Mucosa of gallbladder (tissue), 1 donor: ENCODE data around the gene INPP5F. TPM values are rescaled to one million over a fixed set of nuclear protein-coding genes. Genes with fewer than 3 reads are reported as not detected.
"Not testable (repeated sequence)": the region's sequence is repeated elsewhere in the genome, so short reads cannot be mapped to it uniquely, and the experiment has no call there.

ENCODE experiments used
- DNase-seq: peaks from one replicate; pipeline ENCODE4 v3.0.0-alpha.2; 2020; ENCODE audit warnings: low spot score
- total RNA-seq: library from RNA; stranded (reverse); gene quantifications from one replicate; pipeline ENCODE4 v1.2.1, GENCODE V29; 2021
- donor health status: DM: no; HTN: no; CAD: no.

The INPP5F gene
- total RNA-seq, 1 donor from 2014 or later = 13.8 TPM

- no peak for DNase-seq
Observed at GRCh38 chr10:119863951-119864565, 138.2 kb downstream of the INPP5F start.

GRCh38 chr10:119865699-119866240 lies 139.9 kb downstream of the INPP5F start:
- DNase-seq = no peak

- DNase-seq = no peak
Observed at GRCh38 chr10:119867317-119867716, 141.5 kb downstream of the INPP5F start.

GRCh38 chr10:119869398-119869797 lies 143.5 kb downstream of the INPP5F start:
- DNase-seq = not testable (repeated sequence)

GRCh38 chr10:119871881-119872609 lies 146.2 kb downstream of the INPP5F start:
- DNase-seq = no peak

- DNase-seq = no peak
Observed at GRCh38 chr10:119872610-119872859, 146.7 kb downstream of the INPP5F start, which contains the start of gene MCMBP. TSS of gene MCMBP (minus strand) at chr10:119872843. CDS start at chr10:119872584, 259 bp downstream.

- DNase-seq = peak; percentile 90
Observed at GRCh38 chr10:119872860-119873681, 147.2 kb downstream of the INPP5F start.

GRCh38 chr10:119878524-119878923 lies 152.7 kb downstream of the INPP5F start:
- DNase-seq = no peak

Other genes starting within 250 kb of the INPP5F start
- gene RGS10, start 183.3 kb upstream of the INPP5F start, total RNA-seq = 42.7 TPM
- 126 TPM for gene TIAL1, start 129.1 kb upstream of the INPP5F start, total RNA-seq
- gene BAG3, start 74.7 kb upstream of the INPP5F start, total RNA-seq = 65.9 TPM
- gene MCMBP, start 146.8 kb downstream of the INPP5F start, total RNA-seq = 36.6 TPM
- 69.8 TPM for gene SEC23IP, start 166.7 kb downstream of the INPP5F start, total RNA-seq